Measurements from ENCODE around the gene CLK2. TPM values are rescaled to one million over a fixed set of nuclear protein-coding genes. Genes with fewer than 3 reads are reported as not detected.

The CLK2 gene
- total and polyA plus RNA-seq, 2 experiments from 2014 or later, result 27.2 to 54.6 TPM

- Histone ChIP-seq H3K4me3 (no peak overlapping the region), H3K4me2 (no peak overlapping the region), H2AFZ (no peak overlapping the region), H3K27ac (ENCODE audit: low read depth) (no peak overlapping the region), H3K27me3 (ENCODE audit: insufficient read depth) (no peaks in the 10 kb centered on the region), H3K79me2 (replicated peaks; ENCODE audit: insufficient read depth) (peaks cover 55% of the 10 kb centered on the region), H3K4me1 (ENCODE audit: insufficient read depth) (peaks cover 16% of the 10 kb centered on the region), H4K20me1 (replicated peaks; ENCODE audit: insufficient read depth) (peaks cover 46% of the 10 kb centered on the region), H3K9me2 (ENCODE audit: insufficient read depth) (no peaks in the 10 kb centered on the region), H3K36me3 (ENCODE audit: insufficient read depth) (peaks cover 21% of the 10 kb centered on the region), H3F3A (replicated peaks; ENCODE audit: low read depth) (peaks cover 41% of the 10 kb centered on the region)
- no peak for TF ChIP-seq EZH2phosphoT487 (IDR thresholded peaks at IDR 0.05; ENCODE audit: unreplicated experiment)
- TF ChIP-seq ZNF114 (CRISPR knock-in tag; IDR thresholded peaks at IDR 0.05), result no peak
- TF ChIP-seq NANOG (IDR thresholded peaks at IDR 0.05; ENCODE audit: borderline replicate concordance), result no peak
- TF ChIP-seq JUNB (IDR thresholded peaks at IDR 0.05; ENCODE audit: unreplicated experiment), result no peak
- TF ChIP-seq, protein P1, sequence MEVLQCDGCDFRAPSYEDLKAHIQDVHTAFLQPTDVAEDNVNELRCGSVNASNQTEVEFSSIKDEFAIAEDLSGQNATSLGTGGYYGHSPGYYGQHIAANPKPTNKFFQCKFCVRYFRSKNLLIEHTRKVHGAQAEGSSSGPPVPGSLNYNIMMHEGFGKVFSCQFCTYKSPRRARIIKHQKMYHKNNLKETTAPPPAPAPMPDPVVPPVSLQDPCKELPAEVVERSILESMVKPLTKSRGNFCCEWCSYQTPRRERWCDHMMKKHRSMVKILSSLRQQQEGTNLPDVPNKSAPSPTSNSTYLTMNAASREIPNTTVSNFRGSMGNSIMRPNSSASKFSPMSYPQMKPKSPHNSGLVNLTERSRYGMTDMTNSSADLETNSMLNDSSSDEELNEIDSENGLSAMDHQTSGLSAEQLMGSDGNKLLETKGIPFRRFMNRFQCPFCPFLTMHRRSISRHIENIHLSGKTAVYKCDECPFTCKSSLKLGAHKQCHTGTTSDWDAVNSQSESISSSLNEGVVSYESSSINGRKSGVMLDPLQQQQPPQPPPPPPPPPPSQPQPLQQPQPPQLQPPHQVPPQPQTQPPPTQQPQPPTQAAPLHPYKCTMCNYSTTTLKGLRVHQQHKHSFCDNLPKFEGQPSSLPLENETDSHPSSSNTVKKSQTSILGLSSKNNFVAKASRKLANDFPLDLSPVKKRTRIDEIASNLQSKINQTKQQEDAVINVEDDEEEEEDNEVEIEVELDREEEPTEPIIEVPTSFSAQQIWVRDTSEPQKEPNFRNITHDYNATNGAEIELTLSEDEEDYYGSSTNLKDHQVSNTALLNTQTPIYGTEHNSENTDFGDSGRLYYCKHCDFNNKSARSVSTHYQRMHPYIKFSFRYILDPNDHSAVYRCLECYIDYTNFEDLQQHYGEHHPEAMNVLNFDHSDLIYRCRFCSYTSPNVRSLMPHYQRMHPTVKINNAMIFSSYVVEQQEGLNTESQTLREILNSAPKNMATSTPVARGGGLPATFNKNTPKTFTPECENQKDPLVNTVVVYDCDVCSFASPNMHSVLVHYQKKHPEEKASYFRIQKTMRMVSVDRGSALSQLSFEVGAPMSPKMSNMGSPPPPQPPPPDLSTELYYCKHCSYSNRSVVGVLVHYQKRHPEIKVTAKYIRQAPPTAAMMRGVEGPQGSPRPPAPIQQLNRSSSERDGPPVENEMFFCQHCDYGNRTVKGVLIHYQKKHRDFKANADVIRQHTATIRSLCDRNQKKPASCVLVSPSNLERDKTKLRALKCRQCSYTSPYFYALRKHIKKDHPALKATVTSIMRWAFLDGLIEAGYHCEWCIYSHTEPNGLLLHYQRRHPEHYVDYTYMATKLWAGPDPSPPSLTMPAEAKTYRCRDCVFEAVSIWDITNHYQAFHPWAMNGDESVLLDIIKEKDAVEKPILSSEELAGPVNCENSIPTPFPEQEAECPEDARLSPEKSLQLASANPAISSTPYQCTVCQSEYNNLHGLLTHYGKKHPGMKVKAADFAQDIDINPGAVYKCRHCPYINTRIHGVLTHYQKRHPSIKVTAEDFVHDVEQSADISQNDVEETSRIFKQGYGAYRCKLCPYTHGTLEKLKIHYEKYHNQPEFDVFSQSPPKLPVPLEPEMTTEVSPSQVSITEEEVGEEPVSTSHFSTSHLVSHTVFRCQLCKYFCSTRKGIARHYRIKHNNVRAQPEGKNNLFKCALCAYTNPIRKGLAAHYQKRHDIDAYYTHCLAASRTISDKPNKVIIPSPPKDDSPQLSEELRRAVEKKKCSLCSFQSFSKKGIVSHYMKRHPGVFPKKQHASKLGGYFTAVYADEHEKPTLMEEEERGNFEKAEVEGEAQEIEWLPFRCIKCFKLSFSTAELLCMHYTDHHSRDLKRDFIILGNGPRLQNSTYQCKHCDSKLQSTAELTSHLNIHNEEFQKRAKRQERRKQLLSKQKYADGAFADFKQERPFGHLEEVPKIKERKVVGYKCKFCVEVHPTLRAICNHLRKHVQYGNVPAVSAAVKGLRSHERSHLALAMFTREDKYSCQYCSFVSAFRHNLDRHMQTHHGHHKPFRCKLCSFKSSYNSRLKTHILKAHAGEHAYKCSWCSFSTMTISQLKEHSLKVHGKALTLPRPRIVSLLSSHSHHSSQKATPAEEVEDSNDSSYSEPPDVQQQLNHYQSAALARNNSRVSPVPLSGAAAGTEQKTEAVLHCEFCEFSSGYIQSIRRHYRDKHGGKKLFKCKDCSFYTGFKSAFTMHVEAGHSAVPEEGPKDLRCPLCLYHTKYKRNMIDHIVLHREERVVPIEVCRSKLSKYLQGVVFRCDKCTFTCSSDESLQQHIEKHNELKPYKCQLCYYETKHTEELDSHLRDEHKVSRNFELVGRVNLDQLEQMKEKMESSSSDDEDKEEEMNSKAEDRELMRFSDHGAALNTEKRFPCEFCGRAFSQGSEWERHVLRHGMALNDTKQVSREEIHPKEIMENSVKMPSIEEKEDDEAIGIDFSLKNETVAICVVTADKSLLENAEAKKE (CRISPR knock-in tag; IDR thresholded peaks at IDR 0.05), result no peak
- no peak for TF ChIP-seq ZNF331 (CRISPR knock-in tag; IDR thresholded peaks at IDR 0.05; ENCODE audit: low read depth)
- TF ChIP-seq, protein P2, sequence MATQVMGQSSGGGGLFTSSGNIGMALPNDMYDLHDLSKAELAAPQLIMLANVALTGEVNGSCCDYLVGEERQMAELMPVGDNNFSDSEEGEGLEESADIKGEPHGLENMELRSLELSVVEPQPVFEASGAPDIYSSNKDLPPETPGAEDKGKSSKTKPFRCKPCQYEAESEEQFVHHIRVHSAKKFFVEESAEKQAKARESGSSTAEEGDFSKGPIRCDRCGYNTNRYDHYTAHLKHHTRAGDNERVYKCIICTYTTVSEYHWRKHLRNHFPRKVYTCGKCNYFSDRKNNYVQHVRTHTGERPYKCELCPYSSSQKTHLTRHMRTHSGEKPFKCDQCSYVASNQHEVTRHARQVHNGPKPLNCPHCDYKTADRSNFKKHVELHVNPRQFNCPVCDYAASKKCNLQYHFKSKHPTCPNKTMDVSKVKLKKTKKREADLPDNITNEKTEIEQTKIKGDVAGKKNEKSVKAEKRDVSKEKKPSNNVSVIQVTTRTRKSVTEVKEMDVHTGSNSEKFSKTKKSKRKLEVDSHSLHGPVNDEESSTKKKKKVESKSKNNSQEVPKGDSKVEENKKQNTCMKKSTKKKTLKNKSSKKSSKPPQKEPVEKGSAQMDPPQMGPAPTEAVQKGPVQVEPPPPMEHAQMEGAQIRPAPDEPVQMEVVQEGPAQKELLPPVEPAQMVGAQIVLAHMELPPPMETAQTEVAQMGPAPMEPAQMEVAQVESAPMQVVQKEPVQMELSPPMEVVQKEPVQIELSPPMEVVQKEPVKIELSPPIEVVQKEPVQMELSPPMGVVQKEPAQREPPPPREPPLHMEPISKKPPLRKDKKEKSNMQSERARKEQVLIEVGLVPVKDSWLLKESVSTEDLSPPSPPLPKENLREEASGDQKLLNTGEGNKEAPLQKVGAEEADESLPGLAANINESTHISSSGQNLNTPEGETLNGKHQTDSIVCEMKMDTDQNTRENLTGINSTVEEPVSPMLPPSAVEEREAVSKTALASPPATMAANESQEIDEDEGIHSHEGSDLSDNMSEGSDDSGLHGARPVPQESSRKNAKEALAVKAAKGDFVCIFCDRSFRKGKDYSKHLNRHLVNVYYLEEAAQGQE (IDR thresholded peaks at IDR 0.05; ENCODE audit: unreplicated experiment), result no peak
- TF ChIP-seq POLR2AphosphoS5 (IDR thresholded peaks at IDR 0.05; ENCODE audit: low read depth), result no peak
- TF ChIP-seq CREB1 (CRISPR knock-in tag; IDR thresholded peaks at IDR 0.05; ENCODE audit: low read depth), result no peak
- no peak for TF ChIP-seq EZH2 (IDR thresholded peaks at IDR 0.05; ENCODE audit: low read depth, unreplicated experiment)
- TF ChIP-seq, protein P3, sequence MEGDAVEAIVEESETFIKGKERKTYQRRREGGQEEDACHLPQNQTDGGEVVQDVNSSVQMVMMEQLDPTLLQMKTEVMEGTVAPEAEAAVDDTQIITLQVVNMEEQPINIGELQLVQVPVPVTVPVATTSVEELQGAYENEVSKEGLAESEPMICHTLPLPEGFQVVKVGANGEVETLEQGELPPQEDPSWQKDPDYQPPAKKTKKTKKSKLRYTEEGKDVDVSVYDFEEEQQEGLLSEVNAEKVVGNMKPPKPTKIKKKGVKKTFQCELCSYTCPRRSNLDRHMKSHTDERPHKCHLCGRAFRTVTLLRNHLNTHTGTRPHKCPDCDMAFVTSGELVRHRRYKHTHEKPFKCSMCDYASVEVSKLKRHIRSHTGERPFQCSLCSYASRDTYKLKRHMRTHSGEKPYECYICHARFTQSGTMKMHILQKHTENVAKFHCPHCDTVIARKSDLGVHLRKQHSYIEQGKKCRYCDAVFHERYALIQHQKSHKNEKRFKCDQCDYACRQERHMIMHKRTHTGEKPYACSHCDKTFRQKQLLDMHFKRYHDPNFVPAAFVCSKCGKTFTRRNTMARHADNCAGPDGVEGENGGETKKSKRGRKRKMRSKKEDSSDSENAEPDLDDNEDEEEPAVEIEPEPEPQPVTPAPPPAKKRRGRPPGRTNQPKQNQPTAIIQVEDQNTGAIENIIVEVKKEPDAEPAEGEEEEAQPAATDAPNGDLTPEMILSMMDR (conservative IDR thresholded peaks at IDR 0.05; ENCODE audit: low read depth in 2 of 2), result no peak
- TF ChIP-seq STAT1 (IDR thresholded peaks at IDR 0.05; ENCODE audit: unreplicated experiment), result no peak
- TF ChIP-seq, protein P4, sequence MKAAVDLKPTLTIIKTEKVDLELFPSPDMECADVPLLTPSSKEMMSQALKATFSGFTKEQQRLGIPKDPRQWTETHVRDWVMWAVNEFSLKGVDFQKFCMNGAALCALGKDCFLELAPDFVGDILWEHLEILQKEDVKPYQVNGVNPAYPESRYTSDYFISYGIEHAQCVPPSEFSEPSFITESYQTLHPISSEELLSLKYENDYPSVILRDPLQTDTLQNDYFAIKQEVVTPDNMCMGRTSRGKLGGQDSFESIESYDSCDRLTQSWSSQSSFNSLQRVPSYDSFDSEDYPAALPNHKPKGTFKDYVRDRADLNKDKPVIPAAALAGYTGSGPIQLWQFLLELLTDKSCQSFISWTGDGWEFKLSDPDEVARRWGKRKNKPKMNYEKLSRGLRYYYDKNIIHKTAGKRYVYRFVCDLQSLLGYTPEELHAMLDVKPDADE (IDR thresholded peaks at IDR 0.05), result no peak
- Mint-ChIP-seq H3K27ac (no peak overlapping the region), H3K36me3 (ENCODE audit: low read depth) (peaks cover 59% of the 10 kb centered on the region), H3K27me3 (ENCODE audit: insufficient read depth, low read depth, poor library complexity) (peaks cover 11% of the 10 kb centered on the region), H3K4me3 (no peak overlapping the region), H3K4me1 (peaks cover 19% of the 10 kb centered on the region), H3K9me3 (no peaks in the 10 kb centered on the region)
- DNase-seq (ENCODE audit: low spot score) (no peak), ATAC-seq (no peak)
These were observed 40.0 kb upstream of the CLK2 start for GRCh38 chr1:155313261-155313660.
